Measurements from ENCODE around the gene OPTC.
"Not testable (repeated sequence)": the region's sequence is repeated elsewhere in the genome, so short reads cannot be mapped to it uniquely, and the experiment has no call there.

The OPTC gene

GRCh38 chr1:203516184-203516583 lies 22.2 kb downstream of the OPTC start:
- DNase-seq (ENCODE audit: low read depth in 1 of 2, low spot score in 1 of 2) = no peak

GRCh38 chr1:203516906-203517305 lies 23.0 kb downstream of the OPTC start:
- DNase-seq (ENCODE audit: low read depth in 1 of 2, low spot score in 1 of 2) = no peak

GRCh38 chr1:203517426-203518110 lies 23.6 kb downstream of the OPTC start:
- DNase-seq (ENCODE audit: low read depth in 1 of 2, low spot score in 1 of 2) = no peak

- DNase-seq (ENCODE audit: low read depth in 1 of 2, low spot score in 1 of 2) = not testable (repeated sequence)
These were observed 24.2 kb downstream of the OPTC start for GRCh38 chr1:203518139-203518538.

GRCh38 chr1:203518541-203518940 lies 24.6 kb downstream of the OPTC start:
- no peak for DNase-seq (ENCODE audit: low read depth in 1 of 2, low spot score in 1 of 2)

GRCh38 chr1:203519053-203519840 lies 25.3 kb downstream of the OPTC start:
- DNase-seq (ENCODE audit: low read depth in 1 of 2, low spot score in 1 of 2) = no peak

GRCh38 chr1:203519896-203520295 lies 25.9 kb downstream of the OPTC start:
- DNase-seq (ENCODE audit: low read depth in 1 of 2, low spot score in 1 of 2) = no peak

GRCh38 chr1:203520315-203520714 lies 26.4 kb downstream of the OPTC start:
- DNase-seq (ENCODE audit: low read depth in 1 of 2, low spot score in 1 of 2) = no peak

- no peak for DNase-seq (ENCODE audit: low read depth in 1 of 2, low spot score in 1 of 2)
These were observed 27.3 kb downstream of the OPTC start for GRCh38 chr1:203521074-203521794.

- no peak for DNase-seq (ENCODE audit: low read depth in 1 of 2, low spot score in 1 of 2)
These were observed 27.9 kb downstream of the OPTC start for GRCh38 chr1:203521812-203522211.

- DNase-seq (ENCODE audit: low read depth in 1 of 2, low spot score in 1 of 2) = no peak
These were observed 28.3 kb downstream of the OPTC start for GRCh38 chr1:203522237-203522636.

- no peak for DNase-seq (ENCODE audit: low read depth in 1 of 2, low spot score in 1 of 2)
These were observed 29.7 kb downstream of the OPTC start for GRCh38 chr1:203523667-203524066.

- no peak for DNase-seq (ENCODE audit: low read depth in 1 of 2, low spot score in 1 of 2)
These were observed 30.2 kb downstream of the OPTC start for GRCh38 chr1:203524152-203524551.

- no peak for DNase-seq (ENCODE audit: low read depth in 1 of 2, low spot score in 1 of 2)
These were observed 30.9 kb downstream of the OPTC start for GRCh38 chr1:203524824-203525223.

GRCh38 chr1:203525685-203526084 lies 31.7 kb downstream of the OPTC start:
- DNase-seq (ENCODE audit: low read depth in 1 of 2, low spot score in 1 of 2) = no peak

GRCh38 chr1:203526130-203526529 lies 32.2 kb downstream of the OPTC start:
- no peak for DNase-seq (ENCODE audit: low read depth in 1 of 2, low spot score in 1 of 2)

- no peak for DNase-seq (ENCODE audit: low read depth in 1 of 2, low spot score in 1 of 2)
These were observed 32.6 kb downstream of the OPTC start for GRCh38 chr1:203526572-203526971.

GRCh38 chr1:203527013-203527412 lies 33.1 kb downstream of the OPTC start:
- DNase-seq (ENCODE audit: low read depth in 1 of 2, low spot score in 1 of 2) = no peak

- no peak for DNase-seq (ENCODE audit: low read depth in 1 of 2, low spot score in 1 of 2)
These were observed 34.1 kb downstream of the OPTC start for GRCh38 chr1:203528063-203528462.

GRCh38 chr1:203528976-203529835 lies 35.3 kb downstream of the OPTC start:
- DNase-seq (ENCODE audit: low read depth in 1 of 2, low spot score in 1 of 2) = no peak

- DNase-seq (ENCODE audit: low read depth in 1 of 2, low spot score in 1 of 2) = no peak
These were observed 37.1 kb downstream of the OPTC start for GRCh38 chr1:203531063-203531462.

Measured in activated CD4-positive, alpha-beta T cell treated with anti-CD3 and anti-CD28 coated beads, Interleukin-2, amount 50 U/mL, for 24 hours (primary cell).